Endothelial cell of umbilical vein (primary cell): ENCODE results near the gene SPOP. TPM values are rescaled to one million over a fixed set of nuclear protein-coding genes. Genes with fewer than 3 reads are reported as not detected.

Experiments used
- BruUV-seq: library from RNA; stranded (reverse); fragments of 400-500 nt; replicated peaks from 2 replicates; lab custom pipeline; 2021; lab: Mats Ljungman, UMichigan
- CTCF ChIA-PET: fragments of 300-600, 350-600 bp; sonication (Branson Sonifier 250); formaldehyde crosslinking; loops from one replicate; lab custom pipeline; 2021; ENCODE audit warnings: antibody characterized with exemption, inconsistent platforms; lab: Charles Lee
- POLR2A ChIA-PET: fragments of 300-600, 350-600 bp; sonication (Branson Sonifier 250); formaldehyde crosslinking; loops from one replicate; lab custom pipeline; 2021; ENCODE audit warnings: antibody characterized with exemption, inconsistent platforms; lab: Charles Lee
- DNase-seq: peaks from one replicate; pipeline ENCODE4 v3.0.0-alpha.2; 2011; ENCODE audit warnings: low read depth, low spot score
- FAIRE-seq: peaks from 2 replicates; lab custom pipeline; 2011; peaks lifted over from hg19 to GRCh38; lab: Jason Lieb, UNC
- H2AFZ ChIP-seq: 2 replicates; pipeline ENCODE4 v1.6.0; 2012; ENCODE audit warnings: low read depth, low read length, control low read depth, inconsistent platforms
- H3K27ac ChIP-seq: 2 replicates; pipeline ENCODE4 v1.5.1; 2011; ENCODE audit warnings: low read depth, mild to moderate bottlenecking, control low read depth, low read length, moderate library complexity; ENCODE audit not compliant: insufficient read depth
- H3K27me3 ChIP-seq, 2 experiments: 2 replicates each; pipeline versions ENCODE4 v1.6.0 to v1.6.1; 2011; ENCODE audit warnings: low read length in 2 of 2, mixed read lengths in 1 of 2; ENCODE audit not compliant: control insufficient read depth in 2 of 2, insufficient read depth in 2 of 2
- H3K36me3 ChIP-seq, 2 experiments: 2 replicates in 1 of 2; 3 replicates in 1 of 2; pipeline ENCODE4 v1.5.1; 2011; ENCODE audit warnings: low read length in 2 of 2, mild to moderate bottlenecking in 1 of 2, moderate library complexity in 1 of 2; ENCODE audit not compliant: control insufficient read depth in 2 of 2, insufficient read depth in 2 of 2; ENCODE audit errors: extremely low read depth in 1 of 2
- H3K4me1 ChIP-seq: 3 replicates; pipeline ENCODE4 v1.5.1; 2011; ENCODE audit warnings: mild to moderate bottlenecking, low read length; ENCODE audit not compliant: control insufficient read depth, insufficient read depth; ENCODE audit errors: extremely low read depth
- H3K4me2 ChIP-seq: 2 replicates; pipeline ENCODE4 v1.6.1; 2011; ENCODE audit warnings: low read length, control low read depth, mixed read lengths; ENCODE audit not compliant: insufficient read depth
- H3K4me3 ChIP-seq, 3 experiments: fragments of 200-600 bp in 1 of 3; sonication (generic), shearing (Covaris generic) in 1 of 3; replicated peaks in 1 of 3; 2 replicates each; pipeline ENCODE4 v1.5.1; 2011 to 2016; ENCODE audit warnings: control low read depth in 3 of 3, low read length in 3 of 3, mild to moderate bottlenecking in 2 of 3, inconsistent platforms in 1 of 3, low read depth in 1 of 3, moderate library complexity in 1 of 3; ENCODE audit not compliant: insufficient read depth in 1 of 3
- H3K79me2 ChIP-seq: 2 replicates; pipeline ENCODE4 v1.6.0; 2012; ENCODE audit warnings: low read length, inconsistent platforms; ENCODE audit not compliant: control insufficient read depth, insufficient read depth
- H3K9ac ChIP-seq: replicated peaks from 2 replicates; pipeline ENCODE3; 2011; ENCODE audit warnings: low read length, control low read depth; ENCODE audit not compliant: insufficient read depth; ENCODE audit errors: extremely low read depth
- H3K9me1 ChIP-seq: replicated peaks from 3 replicates; pipeline ENCODE4 v1.6.0; 2011; ENCODE audit warnings: mild to moderate bottlenecking, low read length; ENCODE audit not compliant: control insufficient read depth, insufficient read depth; ENCODE audit errors: extremely low read depth
- H3K9me3 ChIP-seq: replicated peaks from 2 replicates; pipeline ENCODE4 v1.5.1; 2012; ENCODE audit warnings: low read length, inconsistent platforms; ENCODE audit not compliant: control insufficient read depth, insufficient read depth
- H4K20me1 ChIP-seq: replicated peaks from 2 replicates; pipeline ENCODE3; 2011; ENCODE audit warnings: mild to moderate bottlenecking, low read length; ENCODE audit not compliant: control insufficient read depth, insufficient read depth; ENCODE audit errors: extremely low read depth
- CTCF ChIP-seq, 2 donors: IDR thresholded peaks; 1 replicate in 1 of 2; 2 replicates in 1 of 2; pipeline ENCODE4 v1.5.1; 2011; ENCODE audit warnings: low read length in 2 of 2, mild to moderate bottlenecking in 2 of 2, moderate library complexity in 2 of 2, control low read depth in 1 of 2, inconsistent platforms in 1 of 2, low read depth in 1 of 2; ENCODE audit not compliant: insufficient read depth in 1 of 2; ENCODE audit errors: extremely low read depth in 1 of 2
- EZH2 ChIP-seq: IDR thresholded peaks from 2 replicates; pipeline ENCODE4 v1.6.1; 2012; ENCODE audit warnings: borderline replicate concordance, low read depth, mild to moderate bottlenecking, moderate library complexity, low read length, inconsistent platforms; ENCODE audit not compliant: severe bottlenecking
- FOS ChIP-seq: IDR thresholded peaks from 2 replicates; pipeline ENCODE4 v1.6.1; 2011; ENCODE audit warnings: mild to moderate bottlenecking, low read length, moderate library complexity, borderline replicate concordance; ENCODE audit not compliant: insufficient read depth
- GATA2 ChIP-seq: IDR thresholded peaks from 2 replicates; pipeline ENCODE4 v1.7.0; 2011; ENCODE audit warnings: low read depth, mild to moderate bottlenecking, moderate library complexity, mixed read lengths, low read length; ENCODE audit not compliant: insufficient read length, insufficient read depth
- JUN ChIP-seq: IDR thresholded peaks from 2 replicates; pipeline ENCODE4 v1.6.1; 2011; ENCODE audit warnings: borderline replicate concordance, low read depth; ENCODE audit not compliant: insufficient read length, insufficient read depth
- MAX ChIP-seq: IDR thresholded peaks from 2 replicates; pipeline ENCODE4 v1.6.1; 2011; ENCODE audit not compliant: insufficient read depth, insufficient read length
- MYC ChIP-seq: IDR thresholded peaks from one replicate; pipeline ENCODE4 v1.6.1; 2011; ENCODE audit warnings: mild to moderate bottlenecking, low read depth, low read length
- POLR2A ChIP-seq: IDR thresholded peaks from 2 replicates; pipeline ENCODE4 v1.6.1; 2012; ENCODE audit warnings: low read depth, mild to moderate bottlenecking, control low read depth, low read length
- POLR2AphosphoS5 ChIP-seq: IDR thresholded peaks from 2 replicates; pipeline ENCODE4 v1.6.1; 2012; ENCODE audit warnings: low read depth, mild to moderate bottlenecking, control low read depth, low read length, moderate library complexity; ENCODE audit not compliant: insufficient read depth
- dilution Hi-C: fragments of 300-500 bp; cut with MboI; formaldehyde crosslinking; loops from one replicate; pipeline ENCODE4 v1.15.0; 2019; ENCODE audit warnings: low sequenced_read_pairs; ENCODE audit not compliant: extremely low pct_ligation_motif_present
- intact Hi-C: fragments of 100-400 bp; cut with micrococcal nuclease; formaldehyde crosslinking; loops from one replicate; pipeline ENCODE4 v1.10.0; 2022
- polyA plus RNA-seq, 4 experiments: library from polyadenylated mRNA; depleted of rRNA in 3 of 4; stranded (reverse) in 3 of 4; unstranded in 1 of 4; fragments of >200 nt; gene quantifications; 2 replicates each; pipeline versions ENCODE4 v1.2.1 to v1.2.3, GENCODE V29; 2011 to 2012; ENCODE audit warnings: missing spikeins in 1 of 4
- total RNA-seq: library from RNA; stranded (reverse); gene quantifications from 2 replicates; pipeline ENCODE4 v1.2.3, GENCODE V29; 2021

SPOP gene
- total and polyA plus RNA-seq, 2 donors (not counting 3 experiments of a cell fraction or from before 2014, with no cell fraction given) = 46.9 to 61.0 TPM

- no peak overlapping the region for H3K4me3 ChIP-seq
- H2AFZ ChIP-seq = no peak overlapping the region
- no peaks in the 10 kb centered on the region for H4K20me1 ChIP-seq
- FAIRE-seq (no peak), DNase-seq (no peak)
- dilution Hi-C loops = no loop called here
- H3K4me2 ChIP-seq = no peak overlapping the region
- ChIA-PET CTCF (interaction anchor here (0.7 to 2.2 kb wide), 3 partner anchors 8 to 32 kb away, joined by 3 to 8 read pairs (median 3); no protein-coding TSS in a partner anchor), POLR2A (no interaction called here)
- H3K36me3 ChIP-seq = no peaks in the 10 kb centered on the region
- no peak overlapping the region for H3K27ac ChIP-seq
- no peaks in the 10 kb centered on the region for H3K27me3 ChIP-seq
- no peak for TF ChIP-seq JUN
- no peak for TF ChIP-seq POLR2AphosphoS5
- no peak for TF ChIP-seq GATA2
- no peak for TF ChIP-seq POLR2A
- no peak for TF ChIP-seq FOS
- TF ChIP-seq MAX = no peak
- TF ChIP-seq EZH2 = no peak
- TF ChIP-seq MYC = no peak
- TF ChIP-seq CTCF (IDR thresholded peaks at IDR 0.05; ENCODE audit: extremely low read depth in 1 of 2, insufficient read depth in 1 of 2, low read depth in 1 of 2, low read length in 2 of 2) = no peak
- H3K79me2 ChIP-seq = peaks cover 20% of the 10 kb centered on the region
- no TSS peak for BruUV-seq
- no peaks in the 10 kb centered on the region for H3K9me3 ChIP-seq
- intact Hi-C loops = no loop called here
- no peaks in the 10 kb centered on the region for H3K9me1 ChIP-seq
- H3K4me1 ChIP-seq = peaks cover 17% of the 10 kb centered on the region
- H3K9ac ChIP-seq = no peak overlapping the region
Observed at GRCh38 chr17:49638818-49639217, 39.1 kb downstream of the SPOP start.
